T-helper 2 cell treated with Interferon-gamma antibody and Interleukin-4, amounts not matched to agents 100 ng/mL and 5 ng/mL, for 36 hours (primary cell): ENCODE results near the gene MKI67. TPM values are rescaled to one million over a fixed set of nuclear protein-coding genes. Genes with fewer than 3 reads are reported as not detected.
"Not testable (repeated sequence)": the region's sequence is repeated elsewhere in the genome, so short reads cannot be mapped to it uniquely, and the experiment has no call there.

Experiments used
- intact Hi-C: fragments of 100-400 bp; cut with micrococcal nuclease; formaldehyde crosslinking; loops from one replicate; pipeline ENCODE4 v1.15.1; 2023
- total RNA-seq: library from RNA; stranded (reverse); gene quantifications from 2 replicates; pipeline ENCODE4 v1.2.3, GENCODE V29; 2022

Gene MKI67
- total RNA-seq, 1 donor from 2014 or later = 272 TPM

DNA sequence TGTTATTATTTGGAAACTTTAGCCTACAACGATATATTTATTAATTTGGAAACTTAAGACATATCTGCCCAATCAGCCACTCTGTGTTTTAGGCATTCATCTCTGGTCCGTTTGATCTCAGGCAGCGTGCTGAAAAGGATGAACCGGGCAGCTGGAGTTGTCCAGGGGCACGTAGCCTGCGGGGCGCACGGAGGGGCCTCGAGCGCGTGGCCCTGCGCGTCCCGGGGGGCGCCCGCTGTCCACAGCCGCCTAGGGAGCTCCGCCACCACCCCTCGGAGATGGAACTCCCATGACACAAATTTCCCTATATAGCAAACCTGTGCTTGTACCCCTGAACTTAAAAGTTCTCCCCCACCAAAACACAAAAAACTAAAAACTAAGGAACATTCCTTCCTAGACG lies 24.3 kb upstream of the MKI67 start:
- intact Hi-C loops = loop anchor here (1.0 to 2.0 kb wide), 4 partner anchors 24 to 244 kb away; partner anchors contain the start of genes MKI67 and PTPRE

DNA sequence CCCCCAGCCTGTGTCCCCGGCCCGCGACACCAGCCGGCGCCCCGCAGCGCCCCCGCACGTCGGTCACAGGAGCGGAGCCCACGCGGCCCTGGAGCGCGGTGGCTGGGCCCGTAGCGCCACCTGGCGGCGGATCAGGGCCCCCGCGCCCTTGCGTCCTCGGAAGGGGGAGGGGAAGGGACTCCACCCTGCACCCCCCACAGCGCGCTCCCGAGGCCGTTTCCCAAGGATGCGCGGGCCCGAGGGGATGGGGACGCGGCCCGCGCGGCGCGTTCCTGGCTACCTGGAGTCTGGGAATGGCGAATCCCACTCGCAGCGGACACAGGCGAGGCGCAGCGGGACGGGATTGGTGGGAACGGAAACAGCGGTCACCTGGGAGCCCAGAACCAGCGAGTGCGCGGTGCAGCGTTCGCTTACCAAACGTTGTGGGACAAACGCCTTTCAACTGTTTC lies 23.8 kb upstream of the MKI67 start:
- intact Hi-C loops = loop anchor here (1.0 to 2.0 kb wide), 4 partner anchors 24 to 243 kb away; partner anchors contain the start of genes MKI67 and PTPRE

DNA sequence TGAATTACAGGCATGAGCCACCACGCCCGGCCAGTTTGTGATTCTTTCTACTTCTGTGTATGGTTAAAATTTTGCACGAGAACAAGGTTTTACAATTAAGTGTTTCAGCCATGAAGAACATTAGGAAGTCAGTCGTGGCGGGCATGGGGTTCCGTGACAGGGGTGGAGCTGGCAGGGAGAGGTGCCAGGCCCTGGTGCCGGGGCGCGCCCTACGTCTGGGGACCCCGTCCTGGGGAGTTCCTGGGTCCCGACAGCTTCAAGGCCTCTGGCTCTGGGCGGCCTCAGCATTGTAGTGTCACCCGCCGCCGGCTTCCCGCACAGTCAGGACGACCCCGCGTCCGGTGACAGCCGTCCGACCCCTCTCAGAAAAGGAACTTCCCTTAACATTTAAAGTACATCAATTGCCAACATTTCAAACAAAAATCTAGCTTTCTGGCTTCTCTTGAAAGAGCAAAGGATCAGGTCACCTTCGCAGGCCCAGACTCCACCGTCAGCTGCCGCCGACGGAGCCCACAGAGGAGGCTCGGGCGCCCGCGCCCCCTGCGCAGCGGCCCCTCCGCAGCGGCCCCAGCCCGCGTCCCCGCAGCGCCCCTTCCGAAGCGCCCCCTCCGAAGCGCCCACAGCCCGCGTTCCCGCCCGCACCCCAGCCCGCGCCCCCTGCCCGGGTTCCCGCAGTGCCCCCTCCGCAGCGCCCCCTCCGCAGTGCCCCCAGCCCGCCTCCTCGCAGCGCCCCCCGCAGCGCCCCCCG lies 23.2 kb upstream of the MKI67 start:
- intact Hi-C loops = loop anchor here (1.0 to 2.0 kb wide), 4 partner anchors 23 to 243 kb away; partner anchors contain the start of genes MKI67 and PTPRE

DNA sequence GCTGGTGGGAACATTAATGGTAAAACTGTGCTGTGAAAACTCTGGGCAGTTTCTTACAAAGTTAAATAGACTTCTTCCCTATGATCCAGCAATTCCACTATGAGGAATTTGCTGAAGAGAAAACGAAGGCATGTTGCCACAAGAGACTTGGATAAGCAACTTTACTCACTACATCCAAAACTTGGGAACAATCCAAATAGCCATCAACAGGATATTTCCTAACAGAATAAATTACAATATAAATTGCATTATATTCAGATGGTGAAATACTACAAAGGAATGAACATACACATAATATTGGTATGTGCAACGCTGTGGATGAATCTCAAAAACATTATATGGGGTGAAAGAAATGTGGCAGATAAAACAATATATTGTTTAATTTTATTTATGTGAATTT lies 21.4 kb upstream of the MKI67 start:
- intact Hi-C loops = no loop called here

DNA sequence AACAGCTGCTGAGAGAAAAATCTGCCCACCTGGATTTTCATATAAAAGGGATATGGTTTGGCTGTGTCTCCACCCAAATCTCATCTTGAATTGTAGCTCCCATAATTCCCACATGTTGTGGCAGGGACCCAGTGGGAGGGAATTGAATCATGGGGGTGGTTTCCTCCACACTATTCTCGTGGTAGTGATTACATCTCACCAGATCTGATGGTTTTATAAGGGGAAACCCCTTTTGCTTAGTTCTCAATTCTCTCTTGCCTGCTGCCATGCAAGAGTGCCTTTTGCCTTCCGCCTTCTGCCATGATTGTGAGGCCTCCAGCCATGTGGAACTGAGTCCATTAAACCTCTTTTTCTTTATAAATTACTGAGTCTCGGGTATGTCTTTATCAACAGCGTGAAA lies 20.8 kb upstream of the MKI67 start:
- intact Hi-C loops = no loop called here

DNA sequence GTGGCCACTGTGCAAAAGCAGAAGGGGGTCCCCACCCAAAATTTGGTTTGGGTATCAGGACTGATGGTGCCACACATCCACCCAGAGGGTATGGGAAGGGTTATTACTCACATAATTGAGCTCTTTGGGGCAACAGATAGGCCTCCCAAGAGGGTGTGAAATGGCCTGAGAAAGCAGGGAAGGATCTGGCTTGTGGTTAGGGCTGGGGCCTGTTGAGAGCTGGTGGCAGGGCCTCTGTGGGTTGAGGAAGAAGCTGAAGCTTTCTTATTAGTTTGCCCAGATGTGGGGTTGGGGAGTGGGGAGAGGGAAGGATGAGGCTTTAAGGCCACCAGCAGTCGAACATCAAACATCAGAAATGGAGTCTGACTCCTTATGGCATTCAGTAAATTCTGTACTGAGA lies 18.3 kb upstream of the MKI67 start:
- intact Hi-C loops = no loop called here

DNA sequence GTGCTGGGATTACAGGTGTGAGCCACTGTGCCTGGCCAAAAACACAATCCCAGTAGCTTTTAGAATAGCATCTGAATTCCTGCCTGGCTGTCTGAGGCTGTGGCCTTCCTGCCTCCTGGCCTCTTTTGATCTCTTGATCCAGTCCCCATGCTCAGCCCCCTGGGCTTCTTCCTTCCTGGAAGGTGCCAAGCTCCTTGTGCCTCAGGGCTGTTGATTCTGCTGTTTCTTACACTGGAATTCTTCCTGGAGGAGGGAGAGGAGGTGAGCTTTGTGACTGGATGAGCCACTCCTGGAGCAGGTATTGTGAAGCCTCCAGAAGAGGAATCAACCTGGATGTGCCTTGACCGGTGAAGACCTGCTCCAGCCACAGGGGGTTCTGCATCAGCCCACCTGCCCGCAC lies 17.3 kb upstream of the MKI67 start:
- intact Hi-C loops = no loop called here

DNA sequence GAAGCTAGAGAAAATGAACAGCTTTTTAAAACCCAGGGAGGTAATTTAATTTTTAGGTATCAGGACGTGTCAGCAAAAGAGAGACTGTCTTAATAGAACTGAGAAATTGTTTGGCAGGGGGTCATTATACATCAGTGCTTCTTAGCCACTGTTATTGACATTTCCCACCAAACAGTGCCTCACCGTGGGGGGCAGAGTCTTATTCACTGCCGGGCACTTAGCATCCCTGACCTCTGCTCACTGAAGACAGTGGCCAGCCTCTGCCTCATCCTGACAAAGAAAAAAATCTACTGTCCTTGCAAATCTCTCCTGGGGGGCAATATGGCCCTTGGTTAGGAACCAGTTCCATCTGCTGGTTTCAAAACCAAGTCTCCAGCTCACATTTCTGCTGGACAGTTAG lies 14.2 kb upstream of the MKI67 start:
- intact Hi-C loops = no loop called here

DNA sequence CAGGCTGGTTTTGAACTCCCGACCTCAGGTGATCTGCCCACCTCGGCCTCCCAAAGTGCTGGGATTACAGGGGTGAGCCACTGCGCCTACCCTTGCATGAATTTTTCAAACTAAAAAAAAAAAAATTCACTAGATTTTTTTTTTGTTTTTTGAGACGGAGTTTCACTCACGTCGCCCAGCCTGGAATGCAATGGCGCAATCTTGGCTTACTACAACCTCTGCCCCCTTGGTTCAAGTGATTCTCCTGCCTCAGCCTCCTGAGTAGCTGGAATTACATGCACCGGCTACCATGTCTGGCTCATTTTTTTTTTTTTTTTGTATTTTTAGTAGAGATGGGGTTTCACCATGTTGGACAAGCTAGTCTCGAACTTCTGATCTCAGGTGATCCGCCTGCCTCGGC lies 12.2 kb upstream of the MKI67 start:
- intact Hi-C loops = not testable (repeated sequence)

DNA sequence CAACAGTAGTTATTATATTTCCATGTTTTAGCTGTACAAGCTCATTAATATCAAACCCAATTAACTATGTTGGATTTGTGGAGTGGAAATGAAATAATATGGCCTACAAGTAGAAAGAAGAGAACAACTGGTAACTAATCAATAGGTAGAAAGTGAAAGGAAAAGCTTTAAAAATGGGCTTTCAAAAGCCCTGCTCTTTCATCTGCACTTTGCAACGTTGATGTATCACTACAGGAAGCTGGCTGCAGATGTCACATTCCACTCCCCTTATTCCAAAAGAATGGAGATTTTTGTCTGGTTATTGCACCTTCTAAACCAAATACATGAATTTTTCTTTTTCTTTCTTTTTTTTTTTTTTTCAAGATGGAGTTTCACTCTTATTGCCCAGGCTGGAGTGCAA lies 11.7 kb upstream of the MKI67 start:
- intact Hi-C loops = no loop called here

DNA sequence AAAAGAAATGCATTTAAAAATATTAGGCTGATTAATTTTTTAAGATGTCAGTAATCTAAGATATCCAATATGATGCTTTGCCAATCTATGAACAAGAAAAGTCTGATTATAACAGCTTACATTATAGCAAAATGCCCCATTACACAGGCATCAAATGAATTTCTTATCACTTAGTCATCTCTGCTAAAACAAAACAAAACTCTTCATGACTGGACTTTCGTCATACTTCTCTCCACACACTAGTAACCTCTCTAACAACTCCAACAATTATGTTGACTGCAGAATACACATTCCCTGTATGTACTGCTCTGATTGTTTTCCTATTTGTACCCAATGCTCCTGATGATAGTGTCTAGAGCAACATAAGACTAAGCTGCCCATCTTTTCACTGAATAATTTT lies 3.8 kb upstream of the MKI67 start:
- intact Hi-C loops = no loop called here

DNA sequence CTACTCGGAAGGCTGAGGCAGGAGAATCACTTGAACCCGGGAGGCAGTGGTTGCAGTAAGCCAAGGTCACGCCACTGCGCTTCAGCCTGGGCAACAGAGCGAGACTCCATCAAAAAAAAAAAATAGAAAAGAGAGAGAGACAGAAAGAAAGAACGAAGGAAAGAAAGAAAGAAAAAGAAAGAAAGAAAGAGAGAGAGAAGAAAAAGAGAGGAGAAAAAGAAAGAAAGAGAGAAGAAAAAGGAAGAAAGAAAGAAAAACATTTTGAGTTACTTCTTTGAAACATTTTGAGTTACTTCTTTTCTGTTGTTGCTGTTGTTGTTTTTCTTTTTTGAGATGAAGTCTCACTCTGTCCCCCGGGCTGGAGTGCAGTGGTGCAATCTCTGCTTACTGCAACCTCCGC lies 2.4 kb upstream of the MKI67 start:
- intact Hi-C loops = no loop called here

DNA sequence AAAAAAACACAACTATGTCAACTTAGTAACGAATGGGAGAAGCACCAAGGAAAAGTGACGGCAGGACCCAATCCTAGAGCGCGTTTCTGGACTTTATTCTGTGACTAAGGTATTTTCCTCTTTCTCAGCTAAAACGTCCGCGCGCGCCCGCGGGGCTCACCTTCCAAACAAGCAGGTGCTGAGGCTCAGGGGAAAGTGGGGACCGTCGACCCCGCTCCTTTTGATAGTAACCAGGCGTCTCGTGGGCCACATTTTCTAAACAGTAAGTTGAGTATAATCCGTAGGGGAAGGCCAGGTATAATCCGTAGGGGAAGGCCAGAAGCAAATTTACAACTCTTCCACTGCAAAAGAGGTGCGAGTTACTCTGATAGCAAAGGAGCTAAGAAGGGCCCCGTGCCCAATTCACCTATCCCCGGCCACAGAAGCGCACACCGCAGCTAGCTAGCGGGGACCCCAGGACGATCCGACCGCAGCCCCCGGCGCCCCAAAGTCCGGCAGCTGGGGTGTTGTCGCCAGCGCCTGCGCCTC lies 743 bp downstream of the MKI67 start:
- intact Hi-C loops = no loop called here

DNA sequence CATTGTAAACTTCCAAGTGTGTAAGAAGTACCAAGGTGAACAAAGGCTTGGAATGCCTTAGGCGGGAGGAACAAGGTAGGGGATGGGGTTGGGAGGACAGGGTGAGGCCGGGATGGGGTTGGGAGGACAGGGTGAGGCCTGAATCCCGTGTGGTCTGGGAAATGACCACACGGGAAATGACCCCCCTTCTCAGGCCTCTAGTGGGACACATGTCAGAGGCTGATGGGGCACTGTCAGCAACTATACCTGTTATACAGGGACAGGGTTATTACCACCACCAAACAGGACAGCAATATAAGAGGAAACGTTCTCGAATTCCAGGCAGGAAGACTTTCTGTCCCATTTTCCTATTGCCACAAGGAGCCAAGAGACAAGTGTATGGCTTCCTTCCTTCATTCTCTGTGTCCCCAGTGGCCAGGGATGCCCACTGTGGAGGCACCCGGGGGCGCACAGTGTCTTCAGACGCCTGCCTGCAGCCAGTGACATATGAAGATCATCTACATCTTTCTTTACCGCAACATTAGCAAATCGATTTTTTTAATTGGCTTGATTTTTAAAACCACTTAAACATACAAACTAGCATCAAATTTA lies 1.3 kb downstream of the MKI67 start:
- intact Hi-C loops = no loop called here

DNA sequence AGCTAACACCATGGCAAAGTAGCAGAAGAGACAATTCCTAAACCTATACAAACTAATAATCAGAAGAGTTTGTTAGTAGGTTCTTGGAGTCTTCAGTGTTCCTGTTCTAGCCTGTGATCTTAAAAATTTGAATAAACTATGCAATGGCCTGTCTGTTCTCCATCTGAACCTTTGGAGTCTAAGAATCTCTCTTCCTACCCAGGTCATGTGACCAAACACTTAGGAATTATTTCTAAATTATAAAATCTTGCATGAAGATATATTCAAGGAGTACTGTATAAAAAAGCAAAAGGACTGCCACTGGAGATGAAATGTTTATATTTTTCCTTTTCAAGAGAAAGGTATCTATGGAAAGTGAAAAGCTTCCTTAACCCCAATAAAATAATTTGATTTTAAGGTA lies 2.4 kb downstream of the MKI67 start:
- intact Hi-C loops = no loop called here

DNA sequence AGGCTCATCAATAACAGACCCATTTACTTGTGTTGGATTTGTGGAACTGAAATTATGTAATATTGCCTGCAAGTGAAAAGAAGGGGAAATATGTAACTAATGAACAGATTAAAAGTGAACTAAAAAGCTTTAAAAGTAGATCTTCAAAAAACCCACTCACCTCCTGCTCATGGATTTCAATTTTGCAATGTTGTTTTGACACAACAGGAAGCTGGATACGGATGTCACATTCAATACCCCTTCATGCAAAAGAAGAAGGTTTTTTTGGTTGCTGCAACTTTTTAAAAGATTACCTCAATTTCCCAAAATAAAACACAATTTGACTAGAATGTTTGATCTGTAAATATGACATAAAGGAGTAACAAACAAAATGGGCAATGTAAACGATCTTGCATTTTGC lies 3.3 kb downstream of the MKI67 start:
- intact Hi-C loops = no loop called here

DNA sequence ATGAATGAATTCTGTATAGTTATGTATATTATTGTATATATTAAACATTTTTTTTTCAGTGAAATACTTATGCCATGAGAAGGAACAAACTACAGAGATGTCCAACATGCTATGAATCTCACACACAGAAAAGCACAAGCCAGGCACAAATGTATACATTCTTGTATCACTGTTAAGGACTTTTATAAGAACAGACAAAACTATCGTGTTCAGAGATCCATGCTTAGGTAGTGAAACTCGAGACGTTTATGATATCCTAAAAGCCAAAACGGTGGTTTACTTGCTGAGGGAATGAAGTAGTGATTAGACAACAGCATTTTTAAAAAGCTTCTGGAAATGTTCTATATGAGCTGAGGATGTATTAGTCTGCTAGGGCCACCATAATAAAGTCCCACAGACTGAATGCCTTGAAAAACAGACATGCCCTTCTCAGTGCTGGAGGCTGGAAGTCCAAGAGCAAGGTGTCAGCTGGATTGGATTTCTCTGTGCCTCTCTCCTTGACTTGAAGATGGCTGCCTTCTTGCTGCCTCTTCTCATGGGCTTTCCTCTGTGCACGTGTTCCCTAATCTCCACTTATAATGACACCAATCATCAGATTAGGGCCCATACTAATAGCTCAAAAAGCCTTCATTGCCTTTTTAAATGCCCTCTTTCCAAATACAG lies 4.3 kb downstream of the MKI67 start:
- intact Hi-C loops = no loop called here

DNA sequence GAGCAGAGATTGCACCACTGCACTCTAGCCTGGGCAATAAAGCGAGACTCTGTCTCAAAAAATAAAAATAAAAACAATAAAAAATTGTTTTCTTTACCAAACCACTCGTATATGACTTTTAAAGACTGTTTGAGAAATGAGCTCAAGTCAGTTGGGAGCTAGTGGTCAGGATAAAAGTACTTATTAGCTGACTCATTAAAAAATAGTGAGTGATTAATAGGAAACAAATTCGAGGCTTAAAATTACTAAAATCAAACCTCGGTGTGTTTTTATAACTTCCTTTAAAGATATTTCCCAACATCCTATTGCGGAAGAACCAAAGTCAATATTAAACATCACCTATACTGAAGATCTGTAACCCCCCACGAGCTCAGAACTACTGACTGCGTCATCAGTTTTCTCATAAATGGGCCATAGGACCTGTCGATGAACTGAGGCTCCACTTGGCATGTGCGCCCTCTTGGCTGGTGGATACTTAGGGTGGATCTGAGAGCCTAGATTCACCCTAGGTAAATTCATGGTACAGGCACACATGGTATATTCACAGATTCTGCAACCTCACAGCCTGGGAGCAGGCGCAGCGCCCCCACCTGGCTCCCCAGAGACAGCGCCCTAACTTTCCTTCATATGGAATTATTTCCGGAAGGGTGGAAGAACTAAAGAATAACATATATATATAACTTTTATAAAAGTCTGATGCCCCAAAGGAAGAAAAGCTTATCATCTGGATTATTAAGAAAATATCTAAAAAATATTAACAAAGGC lies 9.2 kb downstream of the MKI67 start:
- intact Hi-C loops = no loop called here

DNA sequence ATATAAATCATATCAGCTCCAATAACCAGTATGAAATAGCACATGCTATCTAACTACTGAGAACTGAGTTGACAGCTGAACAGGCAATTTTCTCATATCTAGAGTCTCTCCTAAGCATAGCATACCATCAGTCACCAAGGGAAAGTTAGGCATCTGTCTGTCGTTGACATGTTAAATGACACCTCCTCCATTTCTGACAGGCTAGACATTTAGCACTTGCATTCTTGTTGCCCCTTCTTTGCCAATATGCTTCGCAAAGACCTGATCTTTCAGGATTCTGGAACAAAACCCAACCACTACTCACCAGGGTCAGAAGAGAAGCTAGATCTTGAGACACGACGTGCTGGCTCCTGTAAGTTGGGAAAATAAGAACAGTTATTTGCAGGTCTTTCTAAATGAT lies 10.0 kb downstream of the MKI67 start:
- intact Hi-C loops = no loop called here

DNA sequence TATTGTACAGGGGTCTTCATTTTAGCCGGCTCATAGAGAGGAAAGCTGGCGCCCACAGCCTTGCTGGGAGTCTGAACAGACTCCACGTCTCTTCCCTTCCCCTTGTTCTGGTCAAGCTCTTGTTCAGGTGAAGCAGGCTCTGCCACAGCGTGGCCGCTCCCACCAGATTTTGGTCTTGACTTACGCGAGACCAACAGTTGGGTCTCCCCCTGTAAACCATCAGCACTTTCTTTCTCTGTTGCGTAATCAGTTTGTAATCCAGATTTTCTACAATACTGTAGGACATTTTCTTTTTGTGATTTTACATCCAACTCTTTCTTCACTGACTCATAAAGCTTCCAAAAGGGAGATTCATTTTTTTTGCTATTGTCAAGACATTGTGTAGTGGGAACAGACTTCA lies 10.9 kb downstream of the MKI67 start:
- intact Hi-C loops = no loop called here

DNA sequence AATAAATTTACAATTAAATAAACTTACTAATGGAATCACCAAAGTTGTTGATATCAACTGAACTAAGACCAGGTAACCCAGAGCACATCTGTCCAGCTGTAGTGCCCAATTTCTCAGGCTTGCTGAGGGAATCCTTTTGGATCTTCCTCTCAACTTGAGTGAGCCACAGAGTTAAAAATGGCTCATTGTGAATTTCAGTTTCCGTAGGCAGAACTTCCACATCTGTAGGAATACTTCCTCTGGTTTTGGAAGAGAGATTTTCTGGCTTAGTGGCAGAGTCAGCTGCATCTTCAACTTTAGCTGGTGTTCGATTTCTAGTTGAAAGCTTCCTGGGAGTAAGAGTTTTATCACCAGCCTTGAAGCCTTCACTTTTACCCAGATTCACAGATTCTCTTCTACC lies 11.3 kb downstream of the MKI67 start:
- intact Hi-C loops = no loop called here
